Measurements from ENCODE around the gene KCNN4. TPM values are rescaled to one million over a fixed set of nuclear protein-coding genes. Genes with fewer than 3 reads are reported as not detected.

The KCNN4 gene
- total RNA-seq, 4 donors from 2014 or later: 1.1 to 4.1 (median 1.7) TPM; not detected in 1

DNA sequence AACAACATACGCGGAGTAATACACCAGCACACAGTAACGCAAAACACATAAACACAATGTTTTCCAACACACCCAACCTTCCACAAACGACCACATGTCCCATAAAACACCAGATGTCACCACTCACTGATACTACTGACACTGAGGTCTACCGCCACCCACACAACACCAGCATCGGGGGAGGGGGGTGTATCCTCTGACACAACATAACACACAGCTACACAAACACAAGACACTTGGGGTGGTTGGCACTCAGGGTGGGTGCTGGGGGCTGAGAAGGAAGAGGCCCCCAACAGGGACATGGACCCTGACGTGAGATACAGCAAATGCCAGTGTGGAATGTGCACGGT is 1.5 kb upstream of the KCNN4 start:
- Histone ChIP-seq H3K36me3 (no peaks in the 10 kb centered on the region), H3K4me3 (no peak overlapping the region), H3K27me3 (peaks cover 0 to 8% (median 2%) of the 10 kb centered on the region in 3 donors), H3K27ac (no peak overlapping the region), H3K9me3 (no peaks in the 10 kb centered on the region), H3K4me1 (no peaks in the 10 kb centered on the region)
- intact Hi-C loops (cut with DNase I; ENCODE audit: low total_unique reads): no loop called here
- TF ChIP-seq POLR2A (IDR thresholded peaks at IDR 0.05): no peak
- TF ChIP-seq, protein P1, sequence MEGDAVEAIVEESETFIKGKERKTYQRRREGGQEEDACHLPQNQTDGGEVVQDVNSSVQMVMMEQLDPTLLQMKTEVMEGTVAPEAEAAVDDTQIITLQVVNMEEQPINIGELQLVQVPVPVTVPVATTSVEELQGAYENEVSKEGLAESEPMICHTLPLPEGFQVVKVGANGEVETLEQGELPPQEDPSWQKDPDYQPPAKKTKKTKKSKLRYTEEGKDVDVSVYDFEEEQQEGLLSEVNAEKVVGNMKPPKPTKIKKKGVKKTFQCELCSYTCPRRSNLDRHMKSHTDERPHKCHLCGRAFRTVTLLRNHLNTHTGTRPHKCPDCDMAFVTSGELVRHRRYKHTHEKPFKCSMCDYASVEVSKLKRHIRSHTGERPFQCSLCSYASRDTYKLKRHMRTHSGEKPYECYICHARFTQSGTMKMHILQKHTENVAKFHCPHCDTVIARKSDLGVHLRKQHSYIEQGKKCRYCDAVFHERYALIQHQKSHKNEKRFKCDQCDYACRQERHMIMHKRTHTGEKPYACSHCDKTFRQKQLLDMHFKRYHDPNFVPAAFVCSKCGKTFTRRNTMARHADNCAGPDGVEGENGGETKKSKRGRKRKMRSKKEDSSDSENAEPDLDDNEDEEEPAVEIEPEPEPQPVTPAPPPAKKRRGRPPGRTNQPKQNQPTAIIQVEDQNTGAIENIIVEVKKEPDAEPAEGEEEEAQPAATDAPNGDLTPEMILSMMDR (IDR thresholded peaks at IDR 0.05 in 4 of 5, conservative IDR thresholded peaks at IDR 0.05 in 1 of 5): no peak
- in situ Hi-C loops (cut with MboI; ENCODE audit: low sequenced_read_pairs in 4 of 4): loop anchor here in 1 of 4 donors (5.0 kb wide), 1 partner anchor 35 kb away; no protein-coding TSS in a partner anchor
- no peak for ATAC-seq
- DNase-seq: no peak

DNA sequence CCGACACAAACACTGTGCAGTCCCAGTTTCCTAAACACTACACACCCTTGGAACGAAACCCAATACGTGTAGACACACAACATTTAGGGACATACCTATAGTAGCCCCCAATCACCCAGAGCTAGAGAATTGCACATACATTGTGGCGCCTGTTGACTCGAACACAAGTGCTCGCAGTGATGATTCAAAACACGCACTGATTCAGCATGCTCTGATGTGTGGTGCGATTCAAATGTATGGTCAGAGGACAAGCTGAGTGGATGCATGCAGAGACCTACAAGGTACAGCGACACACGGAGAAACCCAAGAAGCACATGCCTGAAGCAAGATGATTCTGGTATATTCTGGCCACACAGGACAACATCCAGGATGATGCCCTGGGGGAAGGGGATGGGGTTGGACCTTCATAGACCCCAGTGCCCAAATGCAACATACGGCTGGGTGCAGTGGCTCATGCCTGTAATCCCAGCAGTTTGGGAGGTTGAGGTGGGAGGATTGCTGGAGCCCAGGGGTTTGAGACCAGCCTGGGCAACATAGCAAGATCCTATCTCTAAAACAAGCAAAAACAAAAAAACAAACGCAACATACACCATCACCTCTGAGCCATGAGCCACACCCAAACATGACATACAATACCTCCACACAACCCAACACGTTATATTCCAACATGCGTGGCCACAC is 997 bp upstream of the KCNN4 start:
- H3K9me3 ChIP-seq: no peaks in the 10 kb centered on the region
- ATAC-seq (no peak), DNase-seq (no peak)
- H3K36me3 ChIP-seq: no peaks in the 10 kb centered on the region
- no peak overlapping the region for H3K4me3 ChIP-seq
- H3K4me1 ChIP-seq: no peaks in the 10 kb centered on the region
- intact Hi-C loops (cut with DNase I; ENCODE audit: low total_unique reads): no loop called here
- TF ChIP-seq POLR2A (IDR thresholded peaks at IDR 0.05): no peak
- TF ChIP-seq, protein P1 (IDR thresholded peaks at IDR 0.05 in 4 of 5, conservative IDR thresholded peaks at IDR 0.05 in 1 of 5): no peak
- in situ Hi-C loops (cut with MboI; ENCODE audit: low sequenced_read_pairs in 4 of 4): loop anchor here in 1 of 4 donors (5.0 kb wide), 1 partner anchor 34 kb away; no protein-coding TSS in a partner anchor
- H3K27ac ChIP-seq: no peak overlapping the region
- H3K27me3 ChIP-seq: peaks cover 0 to 8% (median 2%) of the 10 kb centered on the region in 3 donors

DNA sequence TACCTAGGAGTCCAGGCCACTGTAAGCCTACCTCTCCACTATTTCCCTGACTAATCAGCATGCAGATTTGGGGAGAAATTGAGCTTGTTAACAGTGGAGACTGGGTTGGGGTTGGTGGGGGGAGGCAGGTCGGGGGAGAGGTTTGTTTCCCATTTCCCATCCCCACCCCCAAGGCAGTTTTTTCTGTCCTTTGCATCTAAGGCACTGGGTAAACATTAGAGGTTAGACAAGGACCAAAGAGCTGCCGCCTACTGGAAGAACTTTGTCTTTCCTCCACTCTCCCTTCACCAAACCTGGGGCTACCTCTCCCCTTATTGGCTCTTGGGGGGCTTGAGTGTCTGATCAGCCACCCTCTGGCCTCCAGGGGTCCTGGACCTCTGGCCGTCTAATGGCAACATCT is 953 bp downstream of the KCNN4 start:
- no peak for DNase-seq
- no peak for ATAC-seq
- peaks cover under 1 to 10% (median 2%) of the 10 kb centered on the region in 3 donors for H3K27me3 ChIP-seq
- in situ Hi-C loops (cut with MboI; ENCODE audit: low sequenced_read_pairs in 4 of 4) (loop anchor here in 1 of 4 donors (5.0 kb wide), 1 partner anchor 33 kb away; no protein-coding TSS in a partner anchor), intact Hi-C loops (cut with DNase I; ENCODE audit: low total_unique reads) (no loop called here)
- no peak overlapping the region for H3K27ac ChIP-seq
- H3K4me3 ChIP-seq: no peak overlapping the region
- H3K4me1 ChIP-seq: peaks cover 0 to 1% of the 10 kb centered on the region in 2 donors
- no peaks in the 10 kb centered on the region for H3K36me3 ChIP-seq
- H3K9me3 ChIP-seq: no peaks in the 10 kb centered on the region
- no peak for TF ChIP-seq POLR2A (IDR thresholded peaks at IDR 0.05)
- TF ChIP-seq, protein P1 (IDR thresholded peaks at IDR 0.05 in 4 of 5, conservative IDR thresholded peaks at IDR 0.05 in 1 of 5): no peak

DNA sequence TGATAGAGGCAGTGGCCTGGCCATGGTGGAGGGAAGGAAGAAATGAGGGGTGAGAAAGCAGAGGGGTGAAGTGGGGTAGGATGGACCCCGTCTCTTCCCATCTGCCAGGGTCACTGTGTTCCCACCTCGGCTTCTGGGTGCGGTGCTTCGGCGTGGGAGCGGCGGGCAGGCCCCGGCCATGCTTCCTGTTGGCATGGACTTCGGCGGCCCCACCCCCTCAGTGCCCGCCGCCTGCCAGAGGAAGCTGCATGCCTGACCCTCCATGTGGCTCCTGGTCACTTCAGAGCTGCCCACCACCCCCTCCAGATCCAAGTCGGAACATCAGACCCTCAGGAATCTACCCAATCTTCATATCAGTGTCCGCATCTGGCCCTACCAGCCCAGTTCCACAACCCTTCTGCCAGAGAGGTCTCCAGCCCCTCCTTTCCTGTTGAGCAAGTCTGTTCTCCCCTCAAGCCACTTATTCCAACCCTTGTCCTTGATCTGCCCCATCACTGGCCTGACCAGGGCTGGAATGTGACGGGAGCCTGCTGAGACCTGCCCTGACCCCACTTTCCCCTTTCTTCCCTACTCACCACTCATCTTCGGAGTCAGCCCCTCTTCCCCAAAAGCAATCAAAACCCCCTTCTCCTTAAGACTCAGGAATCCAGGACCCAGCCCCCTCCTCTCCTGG is 1.5 kb downstream of the KCNN4 start:
- Histone ChIP-seq H3K27ac (no peak overlapping the region), H3K36me3 (no peaks in the 10 kb centered on the region), H3K4me1 (peaks cover 5 to 6% of the 10 kb centered on the region in 2 donors), H3K27me3 (peaks cover 2 to 16% (median 6%) of the 10 kb centered on the region in 3 donors), H3K4me3 (no peak overlapping the region), H3K9me3 (no peaks in the 10 kb centered on the region)
- intact Hi-C loops (cut with DNase I; ENCODE audit: low total_unique reads): no loop called here
- no peak for DNase-seq
- no peak for ATAC-seq
- in situ Hi-C loops (cut with MboI; ENCODE audit: low sequenced_read_pairs in 4 of 4): no loop called here
- TF ChIP-seq, protein P1 (IDR thresholded peaks at IDR 0.05 in 4 of 5, conservative IDR thresholded peaks at IDR 0.05 in 1 of 5): no peak
- no peak for TF ChIP-seq POLR2A (IDR thresholded peaks at IDR 0.05)

Measured in gastrocnemius medialis (tissue), 4 donors.